Suppressor macrophage (primary cell): Measurements from ENCODE around the gene KSR2.
"Not testable (repeated sequence)": the region's sequence is repeated elsewhere in the genome, so short reads cannot be mapped to it uniquely, and the experiment has no call there.

Source experiments
- DNase-seq, 4 experiments: peaks; one replicate each; pipeline ENCODE4 v3.0.0-alpha.2; 2020 to 2022

The KSR2 gene

DNA sequence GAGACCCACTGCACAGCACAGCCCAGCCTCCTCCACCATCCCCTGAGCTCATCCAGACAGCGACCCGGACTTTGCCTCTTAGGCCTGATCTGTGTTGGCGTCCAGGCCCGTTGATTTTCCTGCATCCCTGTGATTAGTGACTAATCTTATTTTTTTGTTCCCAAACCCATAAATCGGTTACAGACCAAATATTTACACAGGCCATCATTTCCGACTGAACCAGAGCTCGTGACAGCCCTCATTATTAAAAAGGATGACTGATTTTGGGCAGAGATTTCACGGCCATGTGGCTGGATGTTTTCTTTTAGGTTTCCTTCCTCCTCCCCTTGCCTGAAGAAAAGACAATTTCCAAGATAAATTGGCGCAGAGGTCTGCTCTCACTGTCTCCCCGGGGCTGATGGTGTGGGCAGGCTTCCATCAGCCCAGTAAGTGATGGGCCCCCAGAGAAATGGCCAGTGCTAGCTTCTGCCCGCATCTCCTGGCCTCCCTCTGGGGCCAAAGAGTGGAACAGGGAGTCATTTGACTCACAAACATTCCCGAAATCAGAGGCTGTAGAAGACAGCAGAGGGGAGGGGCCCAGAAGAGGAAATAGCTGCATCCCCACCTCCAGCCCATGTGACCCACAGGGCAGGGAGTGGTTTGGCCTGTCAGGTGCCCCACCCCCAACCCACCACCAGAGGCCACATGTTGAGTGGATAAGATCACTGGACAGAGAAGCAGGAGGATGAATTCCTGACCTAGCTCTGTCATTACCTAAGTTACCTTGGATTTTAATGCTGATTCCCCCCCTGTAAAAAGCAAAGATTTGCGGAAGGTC is 283.5 kb downstream of the KSR2 start:
- DNase-seq: peak; percentile 15 to 48 (median 31)

DNA sequence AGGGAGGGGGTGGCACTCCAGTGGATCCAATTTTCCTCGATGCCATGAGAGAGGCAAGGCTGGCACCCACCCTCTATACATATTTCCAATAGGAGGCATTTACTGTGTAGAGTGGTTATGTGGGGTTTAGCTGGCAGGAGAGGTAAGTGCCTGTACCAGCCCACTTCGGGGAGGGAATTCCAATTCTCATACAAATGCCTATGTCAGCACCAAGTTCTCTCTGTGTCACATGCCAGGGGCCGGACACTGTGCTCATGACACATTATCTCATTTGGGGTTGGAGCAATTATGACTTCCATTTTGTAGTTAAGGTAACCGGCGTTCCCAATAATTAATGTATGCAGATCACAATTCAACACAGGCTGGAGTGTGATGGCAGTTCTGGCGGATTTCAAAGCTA is 284.3 kb downstream of the KSR2 start:
- no peak for DNase-seq

DNA sequence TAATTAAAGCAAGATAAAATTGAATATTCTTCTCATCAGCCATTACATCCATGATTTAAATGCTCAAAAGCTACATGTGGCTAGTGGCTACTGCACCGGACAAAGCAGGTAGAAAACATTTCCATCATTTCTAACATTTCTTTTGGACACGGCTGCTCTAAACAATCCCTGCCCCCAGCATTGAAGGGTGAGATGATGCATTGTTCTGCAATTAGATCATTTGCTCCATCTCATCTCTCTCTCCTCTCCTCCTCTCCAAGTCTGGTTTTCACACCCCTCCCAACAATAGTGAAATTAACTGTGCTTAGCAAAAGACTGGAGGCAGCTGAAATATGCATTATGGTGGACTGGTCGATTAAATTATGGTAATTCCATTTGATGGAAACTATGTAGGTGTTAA is 288.5 kb downstream of the KSR2 start:
- no peak for DNase-seq

DNA sequence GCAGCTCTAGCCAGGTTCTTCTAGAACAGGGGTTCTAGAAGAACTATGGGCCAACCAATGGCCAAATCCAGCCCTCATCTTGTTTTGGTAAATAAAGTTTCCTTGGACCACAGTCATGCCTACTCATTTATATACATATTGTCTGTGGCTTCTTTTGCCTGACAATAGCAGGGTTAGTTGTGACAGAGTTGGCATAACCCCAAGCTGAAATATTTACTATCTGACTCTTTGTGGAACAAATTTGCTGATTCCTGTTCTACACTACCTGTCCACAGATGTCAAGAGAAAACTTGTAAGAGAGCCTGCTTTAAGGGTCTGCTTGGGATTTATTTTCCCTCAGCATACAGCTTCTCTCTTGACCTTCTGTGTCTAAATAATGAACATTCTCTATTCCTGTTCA is 289.0 kb downstream of the KSR2 start:
- DNase-seq: no peak

DNA sequence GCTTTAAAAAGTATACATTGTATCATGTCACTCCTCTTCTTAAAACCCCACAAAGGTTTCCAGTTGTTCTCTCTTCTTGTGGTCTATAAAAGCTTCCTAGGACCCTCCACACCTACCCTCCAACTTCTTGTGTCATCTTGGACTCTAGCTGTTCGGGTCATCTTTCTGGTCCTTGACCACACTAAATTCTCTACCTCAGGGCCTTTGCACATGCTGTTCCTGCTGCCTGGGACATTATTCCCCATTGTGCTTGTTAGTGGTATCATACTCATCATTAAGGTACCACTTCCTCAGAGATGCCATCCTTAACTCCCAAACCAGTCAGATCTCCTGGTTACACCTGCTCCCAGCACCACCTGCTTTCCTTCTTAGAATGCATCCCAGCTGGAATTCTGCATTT is 294.0 kb downstream of the KSR2 start:
- no peak for DNase-seq

DNA sequence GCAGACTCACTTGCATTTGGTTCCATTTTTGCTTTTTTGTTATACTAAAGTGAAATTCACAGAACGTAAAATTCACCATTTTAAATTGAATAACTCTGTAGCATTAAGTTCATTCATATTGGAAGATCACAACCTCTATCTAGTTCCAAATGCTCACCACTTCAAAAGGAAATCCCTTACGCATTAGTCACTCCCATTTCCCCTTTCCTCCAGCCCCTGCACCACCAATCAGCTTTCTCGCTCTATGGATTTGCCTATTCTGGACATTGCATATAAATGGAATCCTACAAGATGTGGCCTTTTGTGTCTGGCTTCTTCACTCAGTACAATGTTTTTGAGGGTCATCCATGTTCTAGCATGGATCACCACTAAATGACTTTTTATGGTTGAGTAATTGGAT is 294.5 kb downstream of the KSR2 start:
- no peak for DNase-seq

DNA sequence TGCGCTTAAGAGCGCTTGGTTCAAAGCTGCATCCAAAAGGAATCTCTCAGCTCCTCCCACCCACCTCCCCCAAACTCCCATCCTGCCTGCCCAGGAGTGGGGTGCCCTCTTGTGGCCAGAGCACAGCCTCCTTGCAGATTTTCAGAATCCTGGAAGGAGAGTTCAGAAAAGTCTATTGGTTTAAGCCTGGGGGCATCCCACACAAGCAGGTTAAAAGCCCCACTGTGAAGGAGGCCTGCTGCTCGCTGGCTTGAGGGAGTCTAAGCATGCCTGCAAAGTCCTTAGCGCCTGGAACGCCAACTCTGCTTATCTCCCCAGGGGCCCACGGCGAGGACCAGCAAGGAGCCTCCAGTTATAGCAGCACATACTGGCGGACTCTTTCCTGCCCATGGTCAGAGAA is 297.1 kb downstream of the KSR2 start:
- peak; percentile 2 to 41 (median 18) for DNase-seq

DNA sequence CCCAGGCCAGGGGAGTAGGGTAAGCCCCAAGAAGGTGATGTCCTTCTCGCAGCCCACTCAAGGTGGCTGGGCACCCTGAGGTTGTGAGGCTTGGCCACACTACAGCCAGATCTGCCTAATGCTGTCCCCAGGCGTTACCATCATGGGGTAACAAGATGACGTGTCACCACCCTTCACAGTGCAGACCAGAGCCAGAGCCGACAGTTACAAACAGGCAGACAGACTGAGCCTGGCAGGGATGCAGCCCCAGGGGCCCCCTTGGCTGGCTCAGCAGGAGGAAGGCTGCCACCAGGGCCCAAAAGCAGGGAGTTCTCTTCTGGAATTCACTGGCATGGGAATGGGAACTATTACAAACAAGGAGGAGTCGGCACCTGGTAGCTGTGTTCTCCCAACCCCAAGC is 304.6 kb downstream of the KSR2 start:
- DNase-seq: no peak

DNA sequence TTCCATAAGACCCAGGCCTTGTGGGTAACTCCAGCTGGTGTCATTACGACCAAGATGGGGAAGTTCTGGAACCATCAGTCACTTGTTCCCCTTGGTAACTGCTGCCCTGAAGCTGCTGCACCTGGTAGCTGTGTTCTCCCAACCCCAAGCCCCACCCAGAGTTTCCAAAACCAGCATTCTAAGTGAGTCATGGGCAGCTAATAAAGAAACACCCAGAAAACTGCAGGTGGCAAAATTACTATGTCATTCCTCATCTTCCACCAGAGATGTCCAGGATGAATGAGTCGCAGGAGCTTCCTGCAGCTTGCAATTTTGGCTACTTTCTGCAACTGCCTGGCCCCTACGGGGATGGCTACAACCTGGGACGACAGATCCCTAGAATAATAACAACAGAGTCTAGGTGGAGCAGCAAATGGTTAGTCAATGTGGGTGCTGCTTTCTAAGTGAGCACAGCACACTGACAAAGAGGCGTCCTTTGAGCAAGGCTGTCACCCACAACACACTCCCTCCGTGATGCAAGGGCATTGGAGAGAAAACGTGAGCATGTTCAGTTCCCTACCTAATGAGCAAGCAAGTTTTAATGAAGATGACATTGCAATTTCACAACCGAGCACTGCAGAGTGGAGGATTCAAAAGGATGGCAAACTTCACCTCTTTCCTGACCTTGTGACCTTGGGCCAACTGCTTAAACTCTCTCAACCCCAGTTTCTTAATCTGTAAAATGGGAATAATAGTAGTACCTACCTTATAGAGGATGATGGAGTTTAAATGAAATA is 306.0 kb downstream of the KSR2 start:
- DNase-seq: no peak

DNA sequence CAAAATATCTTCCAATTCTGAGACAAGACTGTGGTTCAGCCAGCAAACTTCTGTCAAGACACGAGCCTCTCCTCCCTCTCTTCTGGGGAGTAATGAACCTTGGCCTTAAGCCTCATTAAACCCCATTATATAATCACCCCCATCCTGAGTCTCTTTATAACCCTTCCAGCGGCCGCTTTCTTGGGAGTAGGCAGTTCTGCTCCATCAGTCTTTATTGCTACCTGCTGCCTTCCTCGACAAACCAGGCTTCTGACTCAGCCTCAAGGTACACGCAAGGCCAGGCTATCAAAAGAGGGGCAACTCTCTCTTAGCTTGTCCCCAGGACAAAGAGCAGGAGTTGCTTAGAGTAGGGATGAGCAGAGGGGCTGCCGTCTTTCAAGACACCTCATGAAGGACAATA is 306.6 kb downstream of the KSR2 start:
- no peak for DNase-seq

DNA sequence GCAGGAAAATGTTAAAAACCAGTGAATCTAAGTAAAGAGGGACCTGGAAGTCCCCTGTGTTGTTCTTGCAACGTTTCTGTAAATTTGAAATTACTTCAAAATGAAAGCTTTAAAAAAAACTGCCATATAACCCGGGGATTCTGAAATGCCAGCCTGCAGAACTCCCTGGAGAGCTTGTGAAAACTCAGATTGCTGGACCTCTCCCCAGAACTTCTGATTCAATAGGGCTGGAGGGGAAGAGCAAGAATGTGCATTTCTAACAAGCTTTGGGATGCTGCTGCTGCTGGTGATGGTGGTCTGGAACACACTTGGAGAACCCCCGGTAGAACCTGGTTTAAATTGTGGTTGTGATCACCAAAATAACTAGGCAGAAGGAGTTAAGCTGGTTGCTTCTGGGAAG is 307.3 kb downstream of the KSR2 start:
- no peak for DNase-seq

DNA sequence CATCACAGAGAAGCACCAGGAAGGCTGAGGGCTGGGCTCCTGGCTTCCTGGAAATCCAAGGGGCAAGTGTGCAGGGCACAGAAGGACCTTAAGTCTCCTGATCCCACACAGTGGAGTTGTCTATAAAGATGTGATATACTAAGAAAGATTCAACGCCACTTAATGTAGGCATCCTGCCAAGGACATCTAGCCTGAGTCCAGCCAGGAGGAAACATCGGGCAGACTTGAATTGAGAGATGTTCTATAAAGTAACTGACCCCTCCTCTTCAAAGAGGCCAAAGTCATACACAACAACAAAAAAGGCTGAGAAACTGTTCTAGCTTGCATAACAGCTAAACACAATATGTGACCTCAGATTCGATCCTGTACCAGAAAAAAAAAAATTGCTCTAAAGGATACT is 307.9 kb downstream of the KSR2 start:
- DNase-seq: no peak

DNA sequence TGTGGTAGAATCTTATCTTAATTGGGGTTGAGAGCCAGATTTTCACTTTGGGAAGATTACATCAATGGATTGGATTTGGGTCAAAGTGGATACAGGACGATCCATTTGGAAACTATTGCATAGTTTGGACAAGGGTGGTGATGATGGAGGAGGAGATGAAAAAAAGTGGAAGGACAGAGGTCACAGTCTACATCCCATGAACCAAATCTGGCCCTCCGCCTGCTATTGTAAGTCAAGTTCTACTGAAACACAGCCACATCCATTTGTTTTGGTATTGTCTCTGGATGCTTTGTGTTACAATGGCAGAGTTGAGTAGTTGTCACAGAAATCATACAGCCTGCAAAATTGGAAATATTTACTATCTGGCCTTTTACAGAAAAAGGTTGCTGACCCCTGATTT is 310.6 kb downstream of the KSR2 start:
- no peak for DNase-seq

DNA sequence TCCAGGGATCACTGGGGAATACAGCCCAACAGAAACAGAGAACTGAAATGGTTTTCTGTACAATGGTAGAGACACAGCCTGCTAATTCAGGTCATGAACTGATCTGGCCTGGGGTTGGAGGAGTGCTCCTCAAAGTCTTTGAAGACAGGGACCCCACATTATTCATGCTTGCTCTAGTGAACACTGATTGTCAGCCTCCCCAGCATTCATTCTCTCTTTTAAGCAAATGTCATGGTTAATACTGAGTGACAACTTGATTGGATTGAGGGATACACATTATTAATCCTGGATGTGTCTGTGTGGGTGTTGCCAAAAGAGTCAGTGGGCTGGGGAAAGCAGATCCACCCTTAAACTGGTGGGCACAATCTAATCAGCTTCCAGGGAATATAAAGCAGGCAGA is 319.0 kb downstream of the KSR2 start:
- no peak for DNase-seq

DNA sequence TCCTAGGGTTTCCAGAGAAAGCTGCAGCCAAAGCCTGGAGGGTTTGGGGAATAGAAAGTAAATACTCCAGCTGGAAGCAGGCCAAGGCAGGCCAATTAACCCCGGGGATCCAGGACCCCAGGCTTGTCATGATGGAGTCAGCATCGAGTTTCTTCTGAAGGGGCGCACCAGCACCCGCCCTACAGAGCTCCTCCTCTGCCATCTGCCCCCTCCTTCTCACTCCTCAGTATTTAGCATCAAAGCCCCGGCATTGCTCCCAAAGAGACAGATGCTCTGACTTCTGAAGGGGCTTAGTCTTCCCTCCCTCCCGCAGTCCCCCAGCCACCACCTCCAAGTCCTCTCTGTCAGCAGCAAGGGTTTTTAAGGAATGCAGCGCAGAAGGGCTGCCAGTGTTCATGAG is 322.3 kb downstream of the KSR2 start:
- no peak for DNase-seq

DNA sequence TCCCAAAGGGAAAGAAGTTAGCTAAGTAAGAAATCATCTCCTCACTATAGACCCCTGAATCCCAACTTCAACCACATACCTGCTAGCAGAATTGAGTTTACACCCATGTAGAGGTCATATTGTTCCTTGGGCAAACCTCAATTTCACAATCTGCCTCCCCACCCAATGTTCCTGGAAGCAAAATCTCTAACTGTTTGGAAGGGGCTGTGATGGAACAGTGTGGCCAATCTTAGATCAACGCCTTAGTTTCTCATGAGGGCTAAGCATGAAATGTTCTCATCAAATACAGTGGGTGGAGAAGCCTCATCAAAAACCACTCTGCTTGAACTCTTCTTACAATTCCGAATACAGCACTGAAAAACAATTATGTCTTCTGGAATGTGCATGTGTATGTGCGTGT is 323.3 kb downstream of the KSR2 start:
- no peak for DNase-seq

DNA sequence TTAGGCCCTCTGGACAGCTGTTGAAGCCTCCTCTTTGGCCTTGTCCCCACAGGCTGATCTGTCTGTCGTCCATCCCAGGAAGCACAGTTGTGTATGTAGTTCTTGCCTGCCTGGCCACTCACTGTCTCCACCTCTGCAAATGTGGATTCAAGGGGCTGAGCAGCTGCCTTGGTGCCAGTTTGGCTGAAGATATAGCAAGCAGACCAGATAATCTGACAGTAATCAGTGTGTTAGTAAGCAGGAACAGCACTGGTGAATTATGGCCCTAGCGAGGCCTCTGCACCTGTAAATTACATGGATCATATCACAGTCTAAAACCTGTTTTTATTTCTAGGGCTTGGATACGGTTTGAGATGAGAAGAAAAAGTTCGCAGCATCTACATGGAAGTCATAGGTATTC is 324.8 kb downstream of the KSR2 start:
- DNase-seq: no peak

DNA sequence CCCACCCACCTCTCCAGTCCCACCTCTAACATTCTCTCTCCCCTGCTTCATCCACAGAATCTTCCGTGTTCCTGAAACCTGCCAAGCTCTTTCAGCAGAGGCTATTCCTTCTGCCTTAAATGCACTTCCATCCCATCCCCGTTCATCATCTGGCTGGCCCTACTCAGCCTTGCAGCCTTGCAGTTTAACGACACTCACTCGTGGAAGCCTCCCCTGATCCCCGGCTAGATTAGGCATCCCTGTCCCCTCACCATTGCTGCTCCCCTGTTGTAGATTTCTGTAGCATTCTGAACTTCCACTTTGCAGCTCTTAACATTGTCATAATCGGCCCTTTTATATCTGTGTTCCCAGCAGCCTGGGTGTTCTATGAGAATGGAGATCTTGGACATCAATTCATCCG is 326.9 kb downstream of the KSR2 start:
- no peak for DNase-seq

DNA sequence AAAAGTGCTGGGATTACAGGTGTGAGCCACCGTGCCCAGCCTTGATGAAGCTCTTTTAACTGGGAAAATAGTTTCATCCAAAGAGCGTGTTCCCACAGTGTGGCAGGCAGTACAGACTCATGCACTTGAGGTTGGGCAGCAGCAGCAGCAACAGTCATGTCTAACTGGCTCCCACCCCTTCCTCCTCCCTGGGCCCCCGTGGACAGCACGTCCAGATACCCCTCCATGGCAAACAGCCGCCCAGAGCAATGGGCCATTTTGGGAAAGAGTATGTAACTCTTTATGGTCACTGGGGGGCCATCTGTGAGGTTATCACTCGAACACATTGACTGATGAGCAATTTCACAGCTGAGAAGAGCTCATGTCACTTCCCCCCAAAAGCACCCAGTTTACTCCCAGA is 328.3 kb downstream of the KSR2 start:
- no peak for DNase-seq

DNA sequence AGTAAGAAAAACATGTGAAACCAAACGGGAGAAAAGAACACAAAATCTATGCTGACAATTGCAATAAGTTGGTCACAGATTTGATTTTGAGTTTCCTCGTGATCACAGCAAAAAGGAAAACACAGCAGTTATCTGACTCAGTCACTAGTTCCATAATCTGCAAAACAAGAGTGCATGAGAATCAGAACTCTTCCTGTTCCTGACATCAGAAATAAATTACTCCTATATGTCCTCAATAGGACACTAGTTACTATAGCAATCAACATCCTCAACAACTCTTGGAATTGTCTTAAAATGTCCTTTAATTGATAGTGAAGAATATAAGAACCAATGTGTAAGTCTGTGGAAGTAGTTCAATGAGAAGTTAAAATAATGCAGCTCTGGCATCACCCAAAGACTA is 339.3 kb downstream of the KSR2 start:
- DNase-seq: no peak

DNA sequence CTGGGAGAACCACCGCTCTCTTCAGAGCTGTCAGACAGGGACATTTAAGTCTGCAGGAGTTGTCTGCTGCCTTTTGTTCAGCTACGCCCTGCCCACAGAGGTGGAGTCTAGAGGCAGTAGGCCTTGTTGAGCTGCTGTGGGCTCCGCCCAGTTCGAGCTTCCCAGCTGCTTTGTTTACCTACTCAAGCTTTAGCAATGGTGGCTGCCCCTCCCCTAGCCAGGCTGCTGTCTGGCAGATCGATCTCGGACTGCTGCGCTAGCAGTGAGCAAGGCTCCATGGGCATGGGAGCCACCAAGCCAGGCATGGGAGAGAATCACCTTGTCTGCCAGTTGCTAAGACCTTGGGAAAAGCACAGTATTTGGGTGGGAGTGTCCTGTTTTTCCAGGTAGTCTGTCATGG is 340.1 kb downstream of the KSR2 start:
- not testable (repeated sequence) for DNase-seq

DNA sequence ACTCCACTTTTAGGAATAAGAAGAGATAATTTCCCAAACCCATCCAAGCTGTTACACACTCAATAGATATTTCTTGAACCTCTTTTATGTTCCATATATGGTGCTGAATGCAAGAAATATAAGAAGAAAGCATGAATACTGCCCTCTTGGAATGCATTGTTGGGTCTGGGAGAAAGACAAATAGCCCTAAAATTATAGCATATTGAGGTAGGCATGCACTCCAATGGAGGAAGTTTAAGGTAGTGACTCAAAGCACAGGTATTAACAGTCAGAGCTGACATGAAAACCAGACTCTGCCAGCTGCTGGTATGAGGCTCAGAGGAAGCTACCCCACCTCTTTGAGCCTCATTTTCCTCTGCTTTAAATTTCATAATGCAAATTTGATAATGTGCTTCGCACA is 346.0 kb downstream of the KSR2 start:
- DNase-seq: no peak

DNA sequence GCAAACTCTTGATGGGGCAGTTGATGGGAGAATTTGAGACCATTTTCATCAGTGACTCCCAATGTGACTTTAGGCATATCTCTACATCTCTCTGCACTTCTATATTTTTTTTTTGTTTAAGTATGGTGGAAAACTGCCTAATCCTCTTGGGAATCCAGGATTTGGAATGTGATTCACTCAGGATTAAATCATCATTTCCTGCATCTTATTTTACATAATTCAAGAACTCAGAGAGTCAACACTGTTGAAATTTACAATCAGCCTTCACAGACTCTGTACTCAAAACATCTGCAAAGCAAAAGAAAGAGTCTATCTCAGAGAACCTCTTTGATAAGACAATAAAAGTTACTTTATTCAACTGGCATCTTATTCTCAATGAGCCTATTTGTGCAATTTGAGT is 346.7 kb downstream of the KSR2 start:
- DNase-seq: no peak

DNA sequence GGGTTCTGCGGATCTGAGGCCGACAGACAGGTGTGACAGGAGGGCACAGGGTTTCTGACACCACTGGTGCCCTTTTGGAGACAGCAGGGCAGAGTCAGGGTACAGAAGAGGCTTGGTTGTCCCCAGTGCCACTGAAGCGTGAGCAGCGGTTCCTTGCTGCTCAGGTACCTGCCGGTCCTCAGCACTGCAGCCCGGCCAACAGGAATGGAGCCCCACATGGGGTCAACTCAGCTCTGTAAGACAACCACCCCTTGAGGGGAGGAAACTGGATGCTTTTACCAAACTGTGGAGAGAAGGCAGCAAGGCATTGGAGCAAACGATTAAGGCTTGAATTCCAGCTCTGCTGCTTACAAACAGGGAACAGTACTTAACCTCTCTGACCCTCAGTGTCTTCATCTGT is 361.0 kb downstream of the KSR2 start:
- no peak for DNase-seq
